GM15510 (cell line): ENCODE data around the gene NCAM1.

Source experiments
- POLR2A ChIP-seq: IDR thresholded peaks from 3 replicates; pipeline ENCODE4 v1.6.1; 2011; ENCODE audit warnings: borderline replicate concordance; ENCODE audit not compliant: insufficient read length; ENCODE audit errors: extremely low read depth

NCAM1 gene

GRCh38 chr11:113282898-113283437, 321.7 kb downstream of the NCAM1 start:
- no peak for TF ChIP-seq POLR2A

- no peak for TF ChIP-seq POLR2A
Observed at GRCh38 chr11:113283881-113284280, 322.7 kb downstream of the NCAM1 start.

- TF ChIP-seq POLR2A = no peak
Observed at GRCh38 chr11:113286009-113286408, 324.8 kb downstream of the NCAM1 start.

- no peak for TF ChIP-seq POLR2A
Observed at GRCh38 chr11:113286509-113287497, 325.6 kb downstream of the NCAM1 start.

GRCh38 chr11:113287801-113288200, 326.6 kb downstream of the NCAM1 start:
- no peak for TF ChIP-seq POLR2A

- TF ChIP-seq POLR2A = no peak
Observed at GRCh38 chr11:113288286-113288863, 327.2 kb downstream of the NCAM1 start.

DNA sequence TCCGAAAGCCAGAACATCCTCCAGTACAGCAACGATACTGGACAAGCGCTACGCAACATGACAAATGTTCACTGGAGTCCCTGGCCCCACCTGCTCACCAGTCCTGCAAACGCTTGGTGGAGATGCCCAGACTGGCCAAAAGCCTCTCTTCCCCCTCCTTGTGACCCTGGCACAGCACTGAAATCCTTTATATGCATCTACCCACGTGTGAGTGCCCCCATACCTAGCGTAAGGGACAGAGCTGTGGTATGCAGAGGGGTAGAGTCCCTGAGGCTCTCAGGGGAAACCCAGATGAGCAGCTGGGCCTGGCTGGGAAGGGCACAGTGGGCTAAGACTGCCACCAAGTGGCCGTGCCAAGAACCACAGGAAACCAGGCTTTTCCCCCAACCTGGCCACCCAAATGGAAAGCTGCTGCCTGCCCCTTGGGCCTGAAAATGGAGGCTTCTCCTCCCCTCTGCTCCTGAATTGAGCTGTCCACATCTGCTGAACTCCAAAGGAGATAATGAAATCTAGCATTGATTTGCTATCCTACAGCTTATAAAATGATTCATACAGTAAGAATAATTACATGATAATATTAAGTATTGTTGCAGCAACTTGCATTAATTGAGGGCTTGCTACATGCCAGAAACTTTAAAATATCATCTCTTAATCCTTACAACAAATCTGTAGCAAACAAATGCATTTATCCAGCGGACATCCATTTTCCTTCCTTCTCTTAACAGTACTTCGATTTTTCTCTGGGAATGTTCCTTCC, 328.4 kb downstream of the NCAM1 start:
- no peak for TF ChIP-seq POLR2A

DNA sequence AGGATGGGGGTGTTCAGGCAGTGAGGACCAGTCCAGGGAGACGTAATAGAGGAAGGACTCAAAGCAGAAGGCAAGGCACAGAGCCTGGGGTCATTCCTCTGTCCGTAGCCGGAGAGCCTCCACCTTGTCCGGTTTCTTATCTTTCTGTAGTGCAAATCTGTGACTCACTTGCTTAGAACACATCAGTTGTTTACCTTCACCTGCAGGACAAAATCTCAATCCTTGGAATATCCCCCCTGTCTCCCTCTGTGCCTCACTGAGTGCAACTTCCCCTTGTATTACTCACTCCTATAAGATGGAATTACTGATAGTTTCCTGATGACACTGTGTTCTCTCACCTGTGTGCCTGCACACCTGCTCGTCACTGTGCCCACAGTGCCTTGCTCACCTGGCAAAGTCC, 332.7 kb downstream of the NCAM1 start:
- TF ChIP-seq POLR2A = no peak

DNA sequence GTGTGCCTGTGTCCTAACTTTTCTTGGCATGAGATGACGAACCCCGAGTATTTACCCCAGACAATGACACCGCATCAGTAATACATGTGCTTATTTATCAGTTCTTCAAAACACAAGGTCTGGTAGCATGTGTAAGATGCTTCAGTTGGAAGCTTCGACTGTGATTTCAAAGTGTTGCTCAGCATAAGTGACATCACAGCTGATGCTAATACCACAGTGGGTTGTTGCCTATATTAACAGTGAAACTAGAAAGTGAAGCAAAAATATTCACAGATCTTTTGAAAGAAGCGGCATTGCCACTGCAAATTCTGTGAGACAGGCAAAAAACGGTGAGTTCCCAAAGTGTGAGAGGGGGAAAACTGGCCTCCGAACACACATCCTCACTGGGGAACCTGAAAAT, 334.8 kb downstream of the NCAM1 start:
- no peak for TF ChIP-seq POLR2A

DNA sequence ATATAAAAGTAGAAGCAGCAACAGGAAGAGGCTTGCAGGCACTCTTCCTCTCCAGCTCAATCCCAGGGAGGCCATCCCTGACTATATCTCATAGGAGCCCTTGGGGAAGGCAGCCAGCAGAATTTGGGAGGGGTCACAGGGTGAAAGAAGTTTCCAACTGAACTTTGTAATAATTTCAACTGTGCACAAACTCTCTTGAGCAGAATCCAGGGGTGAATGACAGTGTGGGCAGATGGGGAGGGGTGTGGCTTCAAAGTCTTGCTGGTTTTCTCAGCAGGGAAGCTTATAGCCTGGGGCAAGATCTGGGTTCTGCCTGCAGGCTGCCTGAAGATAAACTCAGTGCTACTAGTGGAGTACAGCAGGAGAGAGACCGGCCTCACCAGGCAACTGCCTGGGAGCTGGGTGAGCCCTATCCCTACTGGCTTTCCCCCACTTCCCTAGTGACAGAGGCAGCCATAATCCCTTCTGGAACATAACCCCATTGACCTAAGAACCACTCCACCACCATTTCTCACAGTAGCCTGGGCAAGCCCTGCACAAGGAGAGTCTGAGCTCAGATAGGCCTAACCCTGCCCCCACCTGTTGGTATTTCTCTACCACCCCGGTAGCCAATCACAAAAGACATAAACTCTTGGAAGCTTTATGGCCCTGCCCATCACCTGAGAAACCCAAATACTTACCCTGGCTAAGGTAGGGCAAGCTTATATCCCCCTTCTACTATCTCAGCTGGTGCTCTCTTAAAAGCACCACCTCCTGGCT, 335.4 kb downstream of the NCAM1 start:
- no peak for TF ChIP-seq POLR2A

GRCh38 chr11:113304916-113305315, 343.7 kb downstream of the NCAM1 start:
- no peak for TF ChIP-seq POLR2A

DNA sequence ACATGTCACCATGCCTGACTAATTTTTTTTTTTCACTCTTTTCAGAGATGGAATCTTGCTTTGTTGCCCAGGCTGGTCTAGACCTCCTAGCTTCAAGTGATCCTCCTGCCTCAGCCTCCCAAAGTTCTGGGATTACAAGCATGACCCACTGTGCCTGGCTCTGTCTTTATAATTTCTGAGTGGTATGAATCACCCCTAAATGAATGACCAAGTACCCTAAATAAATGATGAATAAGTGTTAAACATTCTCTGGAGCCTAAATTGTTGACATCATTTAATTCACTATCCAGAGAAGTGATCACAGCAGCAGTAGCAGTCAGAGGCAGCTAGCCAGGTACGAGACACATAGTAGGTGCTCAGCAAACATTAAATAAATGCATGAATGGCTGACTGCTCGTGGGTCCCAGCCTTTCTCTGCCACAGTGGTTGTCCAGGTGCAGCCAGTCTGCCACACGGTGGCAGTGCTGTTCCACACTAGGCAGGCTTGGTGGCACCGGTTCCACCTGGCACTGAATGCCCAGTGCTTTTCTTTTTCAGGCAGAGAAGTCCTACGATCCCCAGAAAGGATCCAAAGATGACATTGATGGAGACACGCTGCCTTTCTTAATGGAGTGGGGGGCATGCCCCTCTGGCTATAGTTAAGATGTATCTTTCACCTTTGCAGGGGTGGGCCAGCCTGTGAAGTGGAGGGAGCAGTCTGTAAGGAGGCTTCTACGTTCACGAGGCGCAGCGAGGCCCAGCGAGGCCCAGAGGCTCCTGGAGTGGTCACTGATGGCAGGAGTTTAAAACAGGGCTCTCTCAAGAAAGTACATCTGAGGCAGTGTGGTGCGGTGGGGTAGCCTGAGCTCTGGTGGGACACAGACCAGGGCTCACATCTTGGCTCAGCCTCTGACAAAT, 344.5 kb downstream of the NCAM1 start:
- no peak for TF ChIP-seq POLR2A

- no peak for TF ChIP-seq POLR2A
Observed at GRCh38 chr11:113308601-113309000, 347.4 kb downstream of the NCAM1 start.
